Neural progenitor cell (in vitro differentiated cells): Measurements from ENCODE around the gene SCYL2. TPM values are rescaled to one million over a fixed set of nuclear protein-coding genes. Genes with fewer than 3 reads are reported as not detected.

Experiments
- DNase-seq: peaks from one replicate; pipeline ENCODE4 v3.0.0-alpha.2; 2016; ENCODE audit warnings: low spot score
- H2AFZ ChIP-seq: fragments of 200-600 bp; sonication (generic); replicated peaks from 2 replicates; pipeline ENCODE4 v1.6.1; 2016; ENCODE audit warnings: antibody characterized with exemption
- H3F3A ChIP-seq: fragments of 200-600 bp; sonication (generic); 2 replicates; pipeline ENCODE4 v1.6.1; 2016; ENCODE audit warnings: antibody characterized with exemption, low read depth
- H3K27ac ChIP-seq: fragments of 200-600 bp; sonication (generic); 2 replicates; pipeline ENCODE4 v1.5.1; 2016; ENCODE audit warnings: mild to moderate bottlenecking
- H3K27me3 ChIP-seq: fragments of 200-600 bp; sonication (generic); 2 replicates; pipeline ENCODE4 v1.6.1; 2016; ENCODE audit warnings: mild to moderate bottlenecking, moderate library complexity
- H3K36me3 ChIP-seq: fragments of 200-600 bp; sonication (generic); 2 replicates; pipeline ENCODE4 v1.5.1; 2016
- H3K4me1 ChIP-seq: fragments of 200-600 bp; sonication (generic); 2 replicates; pipeline ENCODE4 v1.6.1; 2016; ENCODE audit warnings: mixed run types
- H3K4me2 ChIP-seq: fragments of 200-600 bp; sonication (generic); 2 replicates; pipeline ENCODE4 v1.6.1; 2016
- H3K4me3 ChIP-seq: fragments of 200-600 bp; sonication (generic); 2 replicates; pipeline ENCODE4 v1.5.1; 2016
- H3K79me2 ChIP-seq: fragments of 200-600 bp; sonication (generic); 2 replicates; pipeline ENCODE4 v1.6.1; 2016; ENCODE audit warnings: low read depth
- H3K9ac ChIP-seq: fragments of 200-600 bp; sonication (generic); 2 replicates; pipeline ENCODE4 v1.6.1; 2016
- H3K9me3 ChIP-seq: fragments of 200-600 bp; sonication (generic); 2 replicates; pipeline ENCODE4 v1.5.1; 2016; ENCODE audit warnings: low read depth
- H4K20me1 ChIP-seq: fragments of 200-600 bp; sonication (generic); 2 replicates; pipeline ENCODE4 v1.6.1; 2016; ENCODE audit warnings: low read depth
- H3K27ac Mint-ChIP-seq: 3 replicates; pipeline ENCODE4 v1.8.0; 2021; ENCODE audit warnings: mixed read lengths
- H3K27me3 Mint-ChIP-seq: 2 replicates; pipeline ENCODE4 v1.8.0; 2022; ENCODE audit warnings: low read depth, mild to moderate bottlenecking, inconsistent platforms, moderate library complexity, mixed read lengths; ENCODE audit not compliant: insufficient read depth
- H3K36me3 Mint-ChIP-seq: 3 replicates; pipeline ENCODE4 v1.8.0; 2021; ENCODE audit warnings: mixed read lengths
- H3K4me1 Mint-ChIP-seq: 3 replicates; pipeline ENCODE4 v1.8.0; 2021; ENCODE audit warnings: mixed read lengths
- H3K4me3 Mint-ChIP-seq: 3 replicates; pipeline ENCODE4 v1.8.0; 2021; ENCODE audit warnings: mild to moderate bottlenecking, moderate library complexity, mixed read lengths
- H3K9me3 Mint-ChIP-seq: 3 replicates; pipeline ENCODE4 v1.8.0; 2020; ENCODE audit warnings: mixed read lengths
- EZH2phosphoT487 ChIP-seq: fragments of 200-600 bp; sonication (generic); IDR thresholded peaks from 2 replicates; pipeline ENCODE4 v1.6.1; 2017; ENCODE audit warnings: antibody characterized with exemption
- small RNA-seq: library from RNA; depleted of rRNA; stranded (forward); fragments of <200 nt; gene quantifications from one replicate; pipeline ENCODE3, GENCODE V24; 2015
- total RNA-seq: library from RNA; depleted of rRNA; stranded (reverse); fragments of >200 nt; gene quantifications from 2 replicates; pipeline ENCODE4 v1.2.3, GENCODE V29; 2015; ENCODE audit warnings: low replicate concordance

Gene SCYL2
- total RNA-seq, 1 donor from 2014 or later: 151 TPM

GRCh38 chr12:100388382-100388781 is 121.4 kb downstream of the SCYL2 start:
- H3K27me3 Mint-ChIP-seq: no peaks in the 10 kb centered on the region
- no peaks in the 10 kb centered on the region for H3K36me3 Mint-ChIP-seq
- H3K27ac Mint-ChIP-seq: no peak overlapping the region

More at GRCh38 chr12:100388382-100388781, 121.4 kb downstream of the SCYL2 start:
- Histone ChIP-seq H4K20me1 (no peaks in the 10 kb centered on the region), H3K36me3 (no peaks in the 10 kb centered on the region), H3K9me3 (no peaks in the 10 kb centered on the region), H3K9ac (no peak overlapping the region), H3K4me1 (peaks cover under 1% of the 10 kb centered on the region), H3K4me2 (no peak overlapping the region), H3K4me3 (no peak overlapping the region), H3F3A (no peaks in the 10 kb centered on the region), H3K27me3 (no peaks in the 10 kb centered on the region), H3K27ac (no peak overlapping the region), H2AFZ (no peak overlapping the region), H3K79me2 (no peaks in the 10 kb centered on the region)
- peaks cover under 1% of the 10 kb centered on the region for H3K4me1 Mint-ChIP-seq
- H3K9me3 Mint-ChIP-seq: no peaks in the 10 kb centered on the region
- TF ChIP-seq EZH2phosphoT487: no peak
- no peak for DNase-seq
- H3K4me3 Mint-ChIP-seq: no peak overlapping the region

Small RNAs within 50 kb of the gene (small RNA-seq; reads per million reads assigned to genes)
- not detected for gene RF00019

Other genes starting within 250 kb of the SCYL2 start
- 12.6 and 16.7 TPM in 2 replicates for gene BLTP3B, start 124.3 kb upstream of the SCYL2 start, total RNA-seq
- gene ACTR6, start 66.4 kb upstream of the SCYL2 start, total RNA-seq: 61.9 and 87.8 TPM in 2 replicates
- gene DEPDC4, start 98 bp upstream of the SCYL2 start, total RNA-seq: 4.2 and 8.3 TPM in 2 replicates
- not detected in 2 replicates for gene SLC17A8, start 89.9 kb downstream of the SCYL2 start, total RNA-seq
- not detected in 2 replicates for gene NR1H4, start 206.7 kb downstream of the SCYL2 start, total RNA-seq